GM18508 (cell line): ENCODE results near the gene SFXN5.

Experiments used
- ATAC-seq: cut with Tn5 transposase; IDR thresholded peaks from one replicate; pipeline ENCODE4 v1.9.1; 2021; ENCODE audit warnings: moderate number of reproducible peaks; ENCODE audit not compliant: insufficient read depth, unreplicated experiment

The SFXN5 gene

DNA sequence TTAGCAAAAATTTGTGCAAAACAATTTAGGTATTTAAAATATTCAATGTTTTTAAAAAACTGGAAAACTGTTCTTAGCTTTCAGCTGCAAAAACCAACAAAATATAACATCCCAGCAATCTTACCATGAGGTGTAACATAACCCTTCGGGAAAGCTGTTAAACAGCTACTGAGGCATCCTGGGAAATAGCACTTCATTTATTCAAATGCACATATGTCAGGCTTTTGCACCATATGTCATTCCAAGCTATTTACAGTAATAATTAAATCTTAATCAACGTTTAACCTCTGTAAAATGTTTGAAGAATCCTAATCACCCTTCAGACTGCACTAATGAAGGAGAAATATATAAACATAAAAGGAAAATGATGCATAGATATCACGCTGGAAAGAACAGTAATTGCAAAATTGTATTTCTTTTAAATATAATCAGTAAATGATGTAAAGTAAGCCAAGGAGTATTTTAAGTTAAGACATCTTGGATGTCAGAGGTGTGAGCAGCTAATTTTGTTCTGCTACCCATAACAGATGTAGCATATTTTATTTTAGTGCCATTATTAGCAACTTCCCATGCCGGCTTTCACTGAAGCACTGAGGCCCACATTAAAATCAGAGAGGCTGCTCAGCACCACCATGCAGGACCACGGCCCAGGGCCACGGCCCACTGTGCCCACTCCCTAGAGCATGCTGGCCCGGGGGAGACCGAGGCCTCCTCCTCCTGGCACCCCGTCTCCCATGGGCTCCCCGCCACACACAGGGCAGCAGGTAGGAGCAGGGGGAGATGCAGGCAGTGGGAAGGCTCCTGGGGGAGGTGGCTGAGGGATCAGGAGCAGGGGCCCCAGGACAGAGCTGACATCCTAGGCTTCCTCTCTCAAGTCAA, 123.3 kb downstream of the SFXN5 start:
- no peak for ATAC-seq

DNA sequence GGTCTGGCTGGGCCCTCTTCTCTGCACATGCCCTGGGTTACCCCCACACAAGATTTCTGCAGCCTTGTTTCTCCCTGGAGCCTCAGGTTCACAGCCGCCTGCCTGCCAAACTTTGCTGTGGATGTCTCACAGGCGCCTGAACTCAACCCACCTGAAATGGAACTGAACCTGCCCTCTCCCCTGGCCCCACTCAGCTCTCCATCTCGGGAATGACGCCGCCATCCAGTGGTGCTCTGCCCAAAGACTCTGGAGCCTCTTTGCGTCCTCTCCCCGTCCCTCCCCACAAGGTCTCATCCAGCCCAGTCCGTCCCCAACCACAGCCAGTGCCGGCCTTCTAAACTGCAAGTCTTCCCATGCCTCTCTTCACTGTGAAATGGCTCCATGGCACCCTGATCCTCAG, 125.0 kb downstream of the SFXN5 start:
- no peak for ATAC-seq

DNA sequence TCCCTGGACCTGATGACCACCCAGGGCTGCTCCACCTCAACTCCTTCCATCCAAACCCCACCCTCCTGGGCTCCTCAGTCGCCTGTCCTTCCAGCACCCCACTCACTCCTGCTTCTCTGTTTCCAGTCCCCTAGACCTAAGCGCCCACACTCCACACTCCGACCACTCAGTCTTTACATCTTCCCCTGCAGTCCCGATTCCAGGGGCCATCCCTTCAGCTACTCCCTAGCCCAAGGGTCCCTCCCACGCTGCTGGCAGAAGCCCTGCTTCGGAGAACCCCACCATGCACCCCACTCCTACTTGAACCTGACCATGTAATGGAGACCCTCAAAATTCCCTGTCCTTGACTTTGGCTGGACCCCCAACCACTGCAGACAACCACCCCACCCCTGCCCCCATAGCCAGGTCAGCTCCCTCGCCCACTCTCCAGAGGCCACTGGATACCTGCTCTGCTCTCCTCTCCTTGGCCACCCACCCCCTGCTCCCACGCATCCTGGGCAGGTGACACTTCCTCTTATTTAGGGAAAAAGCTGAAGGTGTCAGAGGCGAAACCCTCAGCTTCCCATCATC, 126.0 kb downstream of the SFXN5 start:
- ATAC-seq = no peak

DNA sequence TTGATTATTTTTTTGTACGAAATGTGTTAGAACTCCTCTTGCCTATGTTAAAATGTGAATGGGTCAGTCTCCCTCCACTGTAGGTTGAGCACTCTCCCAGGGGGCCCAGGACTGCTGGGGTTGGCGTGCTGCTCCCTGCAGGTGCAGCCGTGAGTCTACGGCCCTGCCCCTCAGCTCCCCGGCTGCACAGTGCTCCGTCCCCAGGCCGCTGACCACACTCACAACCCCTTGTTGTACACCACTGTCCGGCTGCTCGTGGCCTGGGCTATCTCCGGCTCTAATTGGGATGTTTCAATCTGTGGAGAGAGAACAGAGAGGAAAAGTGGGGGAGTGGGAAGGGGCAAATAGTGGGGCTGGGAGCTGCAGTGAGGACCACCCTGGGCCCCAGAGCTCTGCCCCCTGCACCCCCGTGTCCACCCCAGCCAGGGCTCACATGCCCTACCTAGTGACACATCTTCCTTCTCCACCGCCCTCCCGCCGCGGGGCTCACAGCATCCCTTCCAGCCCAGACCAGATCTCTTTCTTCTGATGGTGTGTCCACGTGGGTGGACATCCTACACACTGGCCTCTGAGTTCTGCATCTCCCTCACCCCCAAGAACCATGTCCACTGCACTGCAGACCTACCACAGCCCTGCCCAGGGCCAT, 126.6 kb downstream of the SFXN5 start:
- ATAC-seq = no peak

DNA sequence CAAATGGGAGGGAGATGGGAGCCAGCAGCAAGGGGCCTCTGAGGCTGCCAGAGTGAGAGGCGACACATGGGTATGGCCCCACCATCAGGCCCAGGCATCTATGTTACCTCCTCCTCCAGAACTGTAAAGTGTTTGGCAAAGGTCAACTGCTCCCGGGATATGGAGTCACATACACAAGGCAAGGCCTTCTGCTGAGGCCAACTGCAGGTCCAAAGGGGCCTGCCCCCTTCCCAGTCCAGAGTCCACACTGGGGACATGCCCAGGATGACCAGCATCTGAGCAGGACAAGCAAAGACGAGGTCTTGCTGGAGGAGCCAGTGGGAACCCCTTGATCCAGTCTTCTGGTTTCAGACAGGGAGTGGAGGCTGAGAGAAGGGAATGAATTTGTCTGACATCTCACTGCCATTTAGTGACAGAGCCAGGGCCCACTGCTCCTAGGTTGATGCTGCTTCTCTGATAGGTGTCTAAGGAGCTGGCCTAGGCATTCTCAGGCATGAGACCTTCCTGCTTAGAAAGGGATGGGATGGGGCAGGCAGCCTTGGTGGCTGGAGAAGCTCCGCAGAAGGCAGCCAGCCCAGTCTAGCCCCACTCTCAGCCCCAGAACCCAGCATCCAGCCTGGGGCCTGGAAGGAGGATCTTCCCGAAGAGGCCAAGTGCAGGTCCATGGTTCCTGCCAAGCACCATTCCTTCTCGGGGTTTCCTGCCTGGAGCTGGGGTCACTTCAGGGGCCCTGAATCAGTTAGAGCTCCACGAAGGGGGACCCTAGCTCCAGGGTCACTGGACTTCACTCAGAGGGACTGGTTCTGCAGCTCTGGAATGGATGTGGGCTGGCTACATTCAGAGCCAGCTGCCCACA, 127.7 kb downstream of the SFXN5 start:
- no peak for ATAC-seq

DNA sequence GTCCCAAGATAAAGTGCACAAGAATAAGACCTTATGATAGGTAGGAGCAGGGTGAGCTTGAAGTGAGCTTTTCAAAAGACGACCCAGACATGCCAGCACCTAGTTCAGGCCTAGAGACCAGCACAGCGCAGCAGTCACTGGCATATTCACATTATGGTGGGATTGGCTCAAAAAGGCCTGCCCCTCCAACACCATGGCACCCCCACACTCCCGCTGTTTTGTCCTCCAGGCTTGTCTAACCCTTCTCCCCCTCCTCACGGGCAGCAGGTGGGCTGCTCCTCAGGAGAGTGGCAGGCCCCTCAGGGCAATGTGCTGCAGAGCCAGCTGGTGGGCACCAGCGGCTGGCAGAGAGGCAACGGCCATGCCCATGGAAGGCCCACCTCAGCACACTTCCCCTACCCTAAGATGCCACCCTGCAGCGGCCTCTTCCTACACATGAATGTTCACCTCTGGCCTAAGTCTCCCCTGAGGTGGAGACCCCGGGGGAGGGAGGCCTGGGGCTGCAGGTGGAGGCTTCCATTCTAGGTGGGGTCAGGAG, 128.6 kb downstream of the SFXN5 start:
- no peak for ATAC-seq

DNA sequence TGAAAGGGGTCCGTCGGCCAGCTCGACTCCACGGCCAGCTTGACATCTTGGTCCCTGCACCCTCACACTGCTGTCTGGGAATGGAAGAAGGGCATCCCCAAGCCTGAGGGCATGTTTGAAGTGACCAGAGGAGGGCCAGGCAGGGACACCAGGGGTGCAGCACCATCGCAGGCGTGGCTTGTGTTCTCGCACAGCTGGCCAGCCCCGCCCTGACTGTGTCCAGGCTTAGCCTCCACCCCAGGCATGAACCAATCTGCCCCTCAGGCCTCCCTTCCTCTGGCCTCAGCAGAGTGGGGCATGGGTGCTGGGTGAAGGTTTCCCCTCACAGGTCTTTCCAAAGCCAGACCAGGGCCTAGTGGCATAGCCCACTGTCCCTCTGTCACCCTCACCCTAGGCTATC, 129.2 kb downstream of the SFXN5 start:
- no peak for ATAC-seq

DNA sequence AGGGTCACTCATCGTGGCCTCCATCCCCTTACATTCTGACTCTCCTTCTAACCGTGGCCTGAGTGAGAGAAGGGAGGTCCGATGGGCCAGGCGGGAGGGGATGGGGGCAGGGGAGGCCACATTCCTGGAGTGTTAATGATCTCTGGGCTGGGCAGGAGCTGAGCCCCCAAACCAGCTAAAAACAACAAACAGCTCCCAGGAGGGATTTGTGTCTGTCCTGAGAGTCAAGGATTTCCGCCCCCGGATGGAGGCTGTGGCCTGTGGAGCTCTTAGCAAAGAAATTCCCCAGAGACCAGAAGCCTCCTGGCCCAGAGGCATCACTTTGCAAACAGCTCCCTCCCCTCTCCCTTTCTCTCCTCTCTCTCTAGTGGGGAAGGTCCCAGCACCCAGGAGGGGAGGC, 130.7 kb downstream of the SFXN5 start:
- no peak for ATAC-seq

DNA sequence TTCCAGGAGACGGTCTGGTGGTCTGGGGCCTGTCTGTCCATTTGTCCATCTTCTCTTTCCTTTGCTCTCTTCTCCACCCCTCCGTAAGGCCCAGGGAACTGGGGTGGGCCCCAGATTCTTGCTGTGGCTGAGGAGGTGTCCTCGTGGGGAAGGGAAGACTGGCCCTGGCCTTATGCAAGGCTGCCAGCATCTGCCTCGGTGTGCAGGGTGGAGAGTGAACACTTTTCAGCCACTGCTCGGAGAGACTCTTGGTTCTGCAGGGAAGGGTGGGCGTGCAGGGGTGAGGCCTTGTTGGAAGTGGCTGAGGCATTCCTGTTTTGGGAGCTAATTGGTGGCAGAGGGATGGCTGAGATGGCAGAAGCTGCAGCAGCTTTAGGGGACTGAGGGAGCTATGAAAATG, 131.2 kb downstream of the SFXN5 start:
- ATAC-seq = no peak

DNA sequence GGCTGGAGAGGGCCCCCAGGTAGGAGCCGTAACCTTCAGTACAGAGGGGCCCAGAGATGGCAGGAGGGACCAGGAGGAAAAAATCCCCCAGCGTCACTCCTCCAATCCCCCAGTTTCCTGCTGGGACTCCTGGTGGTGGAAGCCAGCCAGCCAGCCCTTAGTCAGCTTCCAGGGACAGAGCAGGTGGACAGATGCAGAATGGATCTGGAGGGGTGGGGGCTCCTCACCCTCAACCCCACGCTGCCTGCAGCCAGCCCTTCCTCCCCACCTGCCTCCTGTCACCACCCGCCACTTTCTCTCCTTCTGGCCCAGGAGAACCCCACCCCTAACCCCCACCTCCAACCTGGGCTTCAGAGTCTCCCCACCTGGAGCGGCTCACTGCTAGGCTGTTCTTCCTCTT, 133.1 kb downstream of the SFXN5 start:
- ATAC-seq = no peak

DNA sequence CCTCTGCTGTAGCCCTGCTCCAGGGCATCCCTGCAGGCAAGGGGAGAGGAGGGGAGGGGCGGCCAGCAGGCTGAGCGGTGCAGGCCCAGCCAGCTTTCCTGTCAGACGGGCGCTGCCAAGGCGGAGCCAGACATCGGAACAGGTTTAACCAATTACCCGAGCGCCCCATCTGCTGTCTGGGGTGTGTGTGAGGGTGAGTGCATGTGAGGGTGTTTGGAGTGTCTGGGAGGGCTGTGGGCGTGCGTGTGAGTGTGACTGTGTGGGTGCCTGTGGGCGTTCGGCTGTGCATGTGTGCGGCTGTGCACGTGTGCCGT, 134.2 kb downstream of the SFXN5 start:
- no peak for ATAC-seq

DNA sequence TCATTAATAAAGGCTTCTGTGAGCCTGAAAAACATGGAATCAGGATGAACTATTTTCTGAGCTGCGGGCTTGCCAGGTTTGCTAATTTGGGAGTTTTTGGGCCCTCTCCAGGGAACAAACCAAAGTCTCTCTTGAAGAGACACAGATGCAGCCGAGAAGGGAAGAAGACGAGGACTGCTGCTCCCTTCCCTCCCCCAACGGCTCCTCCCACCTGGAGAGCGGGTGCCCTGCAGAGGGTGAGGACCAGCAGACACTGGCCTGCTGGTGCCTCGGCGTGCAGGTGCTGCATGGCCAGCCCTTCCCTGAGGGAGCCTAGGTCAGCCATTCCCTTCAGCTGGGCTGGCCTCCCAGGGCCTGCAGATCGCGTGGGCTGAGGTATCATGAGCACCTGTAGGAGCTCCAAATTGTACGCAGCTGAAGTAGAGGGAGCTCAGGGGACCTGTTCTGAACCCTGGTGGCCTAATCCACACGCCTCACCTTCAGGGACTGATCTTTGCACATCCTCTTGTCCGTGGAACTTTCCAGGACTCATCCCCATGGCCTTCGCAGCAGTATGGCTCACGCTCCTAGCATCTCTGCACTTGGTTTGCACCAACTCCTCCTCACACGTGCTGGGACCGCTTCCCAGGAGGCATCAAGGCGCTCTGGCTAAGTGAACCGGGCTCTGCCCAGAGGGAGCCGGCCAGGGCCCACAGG, 134.7 kb downstream of the SFXN5 start:
- no peak for ATAC-seq

DNA sequence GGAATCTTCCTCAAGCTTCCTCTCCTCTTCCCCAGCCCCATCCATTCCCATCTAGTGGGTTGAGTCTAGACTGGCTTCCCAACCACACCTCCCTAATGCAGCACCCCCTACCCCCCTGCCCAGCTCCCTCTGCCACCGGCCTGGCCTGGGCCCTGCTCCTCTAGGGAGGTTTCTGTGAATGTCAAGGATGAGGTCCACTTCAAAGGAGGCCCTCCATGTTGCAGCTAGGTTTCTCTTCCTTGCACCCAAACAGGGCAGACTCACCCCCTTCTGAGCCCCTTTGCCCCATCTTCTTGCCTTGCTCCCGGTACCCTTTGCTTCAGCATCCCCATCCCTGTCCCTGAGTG, 135.9 kb downstream of the SFXN5 start:
- no peak for ATAC-seq

DNA sequence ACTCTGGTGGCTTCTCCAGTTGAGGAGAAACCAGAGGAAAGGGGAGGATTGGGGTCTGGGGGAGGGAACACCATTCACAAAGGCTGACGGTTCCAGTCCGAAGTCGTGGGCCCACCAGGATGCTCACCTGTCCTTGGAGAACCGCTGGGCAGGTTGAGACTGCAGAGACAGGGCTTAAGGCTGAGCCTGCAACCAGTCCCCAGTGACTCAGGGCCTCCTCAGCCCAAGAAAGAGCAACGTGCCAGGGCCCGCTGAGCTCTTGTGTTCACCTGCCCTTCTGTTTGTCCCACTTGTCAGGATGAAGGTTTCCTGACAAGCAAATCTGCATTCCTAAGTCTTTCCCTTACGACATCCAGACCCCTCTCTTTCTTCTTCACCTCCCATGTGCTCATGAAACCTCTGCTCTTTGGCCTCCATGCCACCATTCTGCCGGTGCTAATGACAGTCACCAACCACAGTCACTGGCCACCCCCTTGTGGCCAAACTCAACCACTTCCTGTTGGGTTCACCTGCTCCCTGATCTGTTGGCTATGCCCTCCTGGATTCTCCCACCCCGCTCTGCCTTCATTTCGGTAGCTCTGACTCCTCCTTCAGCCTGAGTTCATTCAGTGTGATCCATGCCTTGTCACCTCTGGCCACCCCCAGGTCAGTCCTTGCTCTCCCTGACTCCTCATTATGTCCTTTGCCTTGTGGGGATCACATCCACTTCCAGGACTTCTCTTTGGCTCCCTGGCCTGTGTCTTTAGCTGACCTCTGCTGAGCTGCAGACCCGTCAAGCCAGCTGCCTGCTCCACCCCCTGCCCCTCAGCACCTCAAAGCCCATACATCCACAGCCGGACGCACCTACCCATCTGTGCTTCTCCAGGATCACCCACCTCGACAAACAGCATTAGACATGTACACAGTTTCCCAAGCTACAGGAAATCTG, 136.6 kb downstream of the SFXN5 start:
- ATAC-seq = no peak

DNA sequence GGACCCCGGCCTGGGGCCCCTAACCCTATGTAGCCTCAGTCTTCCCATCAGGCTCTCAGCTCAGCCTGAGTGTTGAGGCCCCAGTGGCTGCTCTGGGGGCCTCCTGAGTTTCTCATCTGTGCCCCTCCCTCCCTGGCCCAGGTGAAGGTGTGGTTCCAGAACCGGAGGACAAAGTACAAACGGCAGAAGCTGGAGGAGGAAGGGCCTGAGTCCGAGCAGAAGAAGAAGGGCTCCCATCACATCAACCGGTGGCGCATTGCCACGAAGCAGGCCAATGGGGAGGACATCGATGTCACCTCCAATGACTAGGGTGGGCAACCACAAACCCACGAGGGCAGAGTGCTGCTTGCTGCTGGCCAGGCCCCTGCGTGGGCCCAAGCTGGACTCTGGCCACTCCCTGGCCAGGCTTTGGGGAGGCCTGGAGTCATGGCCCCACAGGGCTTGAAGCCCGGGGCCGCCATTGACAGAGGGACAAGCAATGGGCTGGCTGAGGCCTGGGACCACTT, 137.8 kb downstream of the SFXN5 start:
- ATAC-seq = no peak

DNA sequence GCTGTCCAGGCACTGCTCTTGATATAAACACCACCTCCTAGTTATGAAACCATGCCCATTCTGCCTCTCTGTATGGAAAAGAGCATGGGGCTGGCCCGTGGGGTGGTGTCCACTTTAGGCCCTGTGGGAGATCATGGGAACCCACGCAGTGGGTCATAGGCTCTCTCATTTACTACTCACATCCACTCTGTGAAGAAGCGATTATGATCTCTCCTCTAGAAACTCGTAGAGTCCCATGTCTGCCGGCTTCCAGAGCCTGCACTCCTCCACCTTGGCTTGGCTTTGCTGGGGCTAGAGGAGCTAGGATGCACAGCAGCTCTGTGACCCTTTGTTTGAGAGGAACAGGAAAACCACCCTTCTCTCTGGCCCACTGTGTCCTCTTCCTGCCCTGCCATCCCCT, 138.3 kb downstream of the SFXN5 start:
- no peak for ATAC-seq

DNA sequence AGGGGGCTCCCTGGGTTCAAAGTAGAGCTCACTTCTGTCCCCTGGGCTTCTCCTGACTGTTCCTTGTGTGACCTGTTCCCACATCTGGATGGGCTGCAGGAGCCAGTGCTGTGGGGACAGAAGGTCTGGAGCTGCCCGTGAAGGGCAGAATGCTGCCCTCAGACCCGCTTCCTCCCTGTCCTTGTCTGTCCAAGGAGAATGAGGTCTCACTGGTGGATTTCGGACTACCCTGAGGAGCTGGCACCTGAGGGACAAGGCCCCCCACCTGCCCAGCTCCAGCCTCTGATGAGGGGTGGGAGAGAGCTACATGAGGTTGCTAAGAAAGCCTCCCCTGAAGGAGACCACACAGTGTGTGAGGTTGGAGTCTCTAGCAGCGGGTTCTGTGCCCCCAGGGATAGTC, 138.7 kb downstream of the SFXN5 start:
- no peak for ATAC-seq

DNA sequence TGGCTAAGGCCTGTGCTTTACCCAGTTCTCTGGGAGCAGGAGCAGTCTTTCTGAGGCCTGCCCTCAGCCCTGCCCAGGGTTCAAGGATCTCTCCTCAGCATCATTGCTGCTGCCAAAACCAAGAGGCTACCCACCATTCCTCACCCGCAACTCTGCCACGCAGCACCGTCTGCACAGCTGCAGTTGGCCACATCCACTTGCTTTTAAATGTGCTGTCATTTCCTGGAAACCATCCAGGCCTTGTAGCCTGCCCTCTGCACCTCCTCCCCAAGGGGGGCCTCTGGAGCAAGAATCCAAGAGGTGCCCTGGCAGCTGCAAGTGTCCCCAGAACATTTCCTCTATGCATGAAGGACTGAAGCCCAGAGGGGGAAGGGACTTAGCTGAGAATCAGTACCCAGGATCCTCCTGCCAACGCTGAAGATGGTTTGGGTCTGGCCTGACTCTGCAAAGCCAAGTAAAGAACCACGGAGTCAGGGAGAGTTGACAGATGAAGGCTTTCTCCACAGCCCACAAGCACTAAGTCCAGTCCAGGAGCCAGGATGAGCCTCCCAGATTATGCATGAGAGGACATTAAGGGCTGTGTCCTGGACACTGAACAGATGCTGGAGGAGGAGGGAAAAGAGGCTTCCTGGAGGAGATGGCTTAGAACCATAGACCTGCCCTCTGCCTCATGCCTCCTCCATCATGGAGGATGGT, 139.3 kb downstream of the SFXN5 start:
- no peak for ATAC-seq
